HG03571 (cell line): Measurements from ENCODE around the gene KPNB1.

ENCODE experiments used
- ATAC-seq: cut with Tn5 transposase; IDR thresholded peaks from one replicate; pipeline ENCODE4 v1.9.1; 2021; ENCODE audit not compliant: unreplicated experiment

The KPNB1 gene

DNA sequence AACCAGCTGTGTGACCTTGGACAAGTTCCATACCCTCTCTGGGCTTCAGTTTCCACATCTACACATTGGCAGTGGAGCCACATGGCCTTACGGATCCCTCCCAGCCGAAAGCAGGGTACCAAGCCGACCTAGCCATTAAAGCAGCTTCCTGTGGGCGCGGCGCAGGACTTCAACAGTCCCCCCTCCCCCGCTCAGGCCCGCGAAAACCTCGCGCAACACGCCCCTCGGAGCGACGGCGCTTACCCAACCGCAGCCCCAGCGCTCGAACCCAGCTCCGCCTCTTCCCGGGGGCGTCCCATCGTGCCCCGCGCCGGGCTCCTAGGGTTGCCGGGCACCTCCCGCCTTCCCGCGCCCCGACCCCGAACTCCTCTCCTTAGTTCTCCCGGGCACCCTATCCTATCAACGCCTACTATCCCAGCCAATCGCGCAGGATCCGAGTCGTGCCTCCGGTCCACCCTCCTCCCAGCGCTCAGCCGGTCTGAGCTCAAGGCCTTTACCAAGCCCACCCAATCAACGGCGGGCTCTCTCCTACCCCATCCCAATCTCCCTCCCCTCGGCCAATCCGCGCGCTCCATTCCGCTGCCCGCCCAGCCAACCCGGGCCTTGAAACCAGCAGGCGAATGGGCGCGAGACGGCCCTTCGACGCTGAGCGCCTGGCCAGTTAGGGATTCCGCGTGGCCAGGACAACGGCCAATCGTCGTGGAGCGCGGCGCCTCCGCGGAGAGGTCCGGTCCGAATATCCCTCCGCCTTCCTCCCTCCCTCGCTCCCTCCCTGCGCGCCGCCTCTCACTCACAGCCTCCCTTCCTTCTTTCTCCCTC, at the start of gene KPNB1:
Gene KPNB1 (plus strand): TSS at position 767 of the 819 bp plus-strand sequence. CDS start 326 bp downstream, outside the sequence.
- ATAC-seq: peak; percentile 82

DNA sequence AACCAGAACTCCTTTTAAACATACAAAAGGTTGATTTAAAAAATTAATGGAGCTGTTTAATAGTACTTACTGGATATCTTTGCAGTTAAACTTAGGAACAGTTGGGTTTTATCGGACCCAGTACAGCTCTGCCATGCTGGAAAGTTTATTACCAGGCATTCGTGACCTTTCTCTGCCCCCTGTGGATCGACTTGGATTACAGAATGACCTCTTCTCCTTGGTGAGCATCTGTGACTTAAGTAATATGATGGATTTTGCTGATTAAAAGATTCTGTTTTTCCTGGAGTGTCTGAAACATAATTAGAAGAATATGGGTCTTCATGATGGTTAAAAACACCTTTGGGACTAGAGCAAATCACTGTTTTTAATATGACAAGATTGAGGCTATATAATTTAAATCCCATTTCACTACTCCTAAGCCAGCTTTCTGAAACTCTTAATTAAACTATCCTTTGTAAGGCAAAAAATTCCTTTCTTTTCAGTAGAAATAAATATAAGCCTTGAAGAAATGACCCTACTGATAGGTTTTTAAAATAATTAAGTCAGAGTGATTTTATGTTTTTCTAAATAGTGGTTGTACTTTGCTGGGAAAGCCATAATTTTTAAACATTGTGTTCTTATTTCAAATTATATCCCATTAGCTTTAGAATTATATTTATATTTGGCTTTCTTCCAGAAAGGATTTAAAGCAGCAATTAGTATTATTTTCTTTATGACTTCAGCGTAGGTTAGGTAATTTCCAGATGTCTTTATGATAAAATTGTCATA, 45.7 kb upstream of the KPNB1 start:
- ATAC-seq: no peak

DNA sequence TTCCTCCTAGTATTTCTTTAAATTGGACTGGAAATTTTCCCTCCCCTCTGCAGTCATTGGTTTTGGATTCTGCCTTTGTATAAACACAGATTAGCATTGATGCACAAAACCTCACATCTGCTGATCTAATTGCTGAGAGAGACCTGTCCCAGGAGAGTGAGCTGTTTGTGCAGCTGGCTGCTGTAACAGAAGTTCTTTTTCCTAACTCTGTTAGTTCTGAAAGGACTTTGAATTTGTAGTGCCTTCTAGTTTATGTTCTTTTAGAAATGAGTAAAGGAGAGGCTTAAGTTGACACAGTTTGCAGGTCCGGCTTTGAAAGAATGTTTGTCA, 45.2 kb upstream of the KPNB1 start:
- ATAC-seq: no peak

DNA sequence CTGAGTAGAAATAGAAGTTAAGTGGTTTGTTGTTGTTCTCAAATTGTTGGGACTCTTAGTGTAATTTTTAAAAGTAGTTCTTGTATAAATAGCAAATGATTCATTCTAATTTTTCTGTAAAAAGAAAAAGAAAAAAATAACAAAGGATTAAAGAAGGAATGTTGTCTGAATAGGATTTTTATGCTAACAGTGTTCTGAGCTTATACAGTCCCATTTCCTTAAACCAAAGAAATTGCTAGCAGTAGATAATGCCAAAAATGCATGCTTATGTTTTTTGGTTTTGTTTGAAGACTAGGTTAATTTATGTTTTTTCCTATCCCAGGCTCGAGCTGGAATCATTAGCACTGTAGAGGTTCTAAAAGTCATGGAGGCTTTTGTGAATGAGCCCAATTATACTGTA, 44.7 kb upstream of the KPNB1 start:
- no peak for ATAC-seq

DNA sequence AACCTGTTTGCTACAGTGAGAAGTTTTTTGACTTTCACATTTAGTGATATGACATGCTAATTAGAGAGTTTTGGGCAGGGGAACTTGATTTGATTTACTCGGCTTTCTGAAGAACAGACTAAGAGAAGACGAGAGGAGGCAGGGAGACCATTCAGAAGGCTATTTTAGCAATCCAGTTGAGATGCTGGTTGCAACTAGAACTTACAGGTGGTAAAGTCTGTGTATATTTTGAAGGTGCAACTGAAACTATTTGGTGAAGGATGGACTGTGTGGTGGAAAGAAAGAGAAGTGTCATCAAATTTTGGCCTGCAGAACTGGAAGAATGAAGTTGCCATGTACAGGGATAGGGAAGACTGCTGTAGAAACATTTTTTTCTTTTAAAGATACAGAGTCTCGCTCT, 42.2 kb upstream of the KPNB1 start:
- ATAC-seq: no peak

DNA sequence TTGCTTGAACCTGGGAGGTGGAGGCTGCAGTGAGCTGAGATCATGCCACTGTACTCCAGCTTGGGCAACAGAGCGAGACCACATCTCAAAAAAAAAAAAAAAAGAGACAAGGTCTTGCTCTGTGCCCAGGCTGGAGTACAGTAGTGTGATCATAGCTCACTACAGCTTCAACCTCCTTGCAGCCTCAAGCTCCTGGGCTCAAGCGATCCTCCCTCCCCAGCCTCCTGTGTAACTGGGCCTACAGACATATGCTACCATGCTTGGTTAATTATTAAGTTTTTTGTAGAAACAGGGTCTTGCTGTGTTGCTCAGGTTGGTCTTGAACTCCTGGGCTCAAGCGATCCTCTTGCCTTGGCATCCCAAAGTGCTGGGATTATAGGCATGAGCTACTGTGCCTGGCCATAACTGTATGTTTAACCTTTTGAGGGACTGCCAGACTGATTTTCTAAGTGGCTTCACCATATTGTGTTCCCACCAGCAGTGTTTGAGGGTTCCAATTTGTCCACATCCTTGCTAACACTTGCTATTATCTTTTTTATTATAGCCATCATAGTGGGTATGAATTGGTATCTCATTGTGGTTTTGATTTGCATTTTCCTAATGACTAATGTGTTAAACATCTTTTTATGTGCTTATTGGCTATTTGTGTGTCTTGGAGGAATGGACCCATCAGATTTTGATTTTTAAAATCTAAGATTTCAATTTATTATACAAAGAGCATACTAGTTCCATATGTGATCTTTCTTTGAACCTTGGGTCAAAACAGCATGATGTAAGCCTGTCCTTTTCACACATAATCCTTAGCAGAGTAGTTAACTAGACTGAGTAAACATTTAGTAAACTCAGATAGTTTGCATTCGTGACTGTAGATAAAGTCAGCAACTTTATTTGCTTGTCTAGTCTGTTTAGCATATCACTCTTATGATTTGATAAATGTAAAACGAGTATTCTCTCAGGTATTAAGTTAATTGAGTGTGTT, 38.1 kb upstream of the KPNB1 start:
- ATAC-seq: no peak

DNA sequence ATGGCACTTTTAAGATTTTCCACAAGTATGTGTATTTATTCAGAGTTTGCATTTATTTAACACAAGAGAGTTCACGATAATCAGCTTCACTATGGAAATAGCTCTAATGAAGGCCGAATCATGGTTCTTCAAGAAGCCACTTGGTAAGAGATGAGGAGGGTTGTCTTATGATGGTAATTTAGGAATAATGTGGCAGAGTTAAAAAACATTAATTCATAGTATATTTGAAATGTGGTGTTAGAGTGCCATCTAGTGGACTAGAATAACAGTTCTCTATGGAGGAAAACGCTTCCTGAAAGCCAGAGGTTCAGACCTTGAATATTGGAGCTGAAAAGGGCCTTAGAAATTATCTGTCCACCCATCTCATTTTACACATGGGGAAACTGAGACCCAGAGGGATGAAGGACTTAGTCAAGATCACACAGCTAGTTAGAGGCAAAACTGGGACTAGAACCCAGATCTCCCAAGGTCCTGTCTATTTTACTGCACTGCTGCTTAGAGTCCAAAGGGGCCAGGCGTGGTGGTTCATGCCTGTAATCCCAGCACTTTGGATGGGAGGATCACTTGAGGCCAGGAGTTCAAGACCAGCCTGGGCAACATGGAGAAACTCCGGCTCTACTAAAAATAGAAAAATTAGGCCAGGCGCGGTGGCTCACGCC, 33.8 kb upstream of the KPNB1 start:
- ATAC-seq: no peak

DNA sequence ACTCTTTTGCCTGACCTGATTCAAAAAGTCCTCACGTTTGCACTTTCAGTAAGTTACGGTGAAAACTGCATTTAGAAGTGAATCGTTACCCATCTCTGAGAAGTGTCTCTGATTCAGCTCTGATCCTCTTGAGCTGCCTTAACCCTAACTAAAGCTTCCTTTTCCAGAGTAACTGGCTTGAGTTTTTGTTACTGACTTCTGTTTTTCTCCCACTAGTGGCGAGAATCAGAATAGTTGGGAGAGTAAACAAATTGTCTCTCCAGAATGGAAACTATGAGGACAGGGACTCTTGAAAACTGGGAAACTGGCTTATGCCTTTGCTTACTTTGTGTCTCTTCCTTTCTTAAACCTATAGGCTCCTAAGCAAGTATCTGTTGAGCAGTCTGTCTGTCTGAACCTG, 31.3 kb upstream of the KPNB1 start:
- ATAC-seq: no peak

DNA sequence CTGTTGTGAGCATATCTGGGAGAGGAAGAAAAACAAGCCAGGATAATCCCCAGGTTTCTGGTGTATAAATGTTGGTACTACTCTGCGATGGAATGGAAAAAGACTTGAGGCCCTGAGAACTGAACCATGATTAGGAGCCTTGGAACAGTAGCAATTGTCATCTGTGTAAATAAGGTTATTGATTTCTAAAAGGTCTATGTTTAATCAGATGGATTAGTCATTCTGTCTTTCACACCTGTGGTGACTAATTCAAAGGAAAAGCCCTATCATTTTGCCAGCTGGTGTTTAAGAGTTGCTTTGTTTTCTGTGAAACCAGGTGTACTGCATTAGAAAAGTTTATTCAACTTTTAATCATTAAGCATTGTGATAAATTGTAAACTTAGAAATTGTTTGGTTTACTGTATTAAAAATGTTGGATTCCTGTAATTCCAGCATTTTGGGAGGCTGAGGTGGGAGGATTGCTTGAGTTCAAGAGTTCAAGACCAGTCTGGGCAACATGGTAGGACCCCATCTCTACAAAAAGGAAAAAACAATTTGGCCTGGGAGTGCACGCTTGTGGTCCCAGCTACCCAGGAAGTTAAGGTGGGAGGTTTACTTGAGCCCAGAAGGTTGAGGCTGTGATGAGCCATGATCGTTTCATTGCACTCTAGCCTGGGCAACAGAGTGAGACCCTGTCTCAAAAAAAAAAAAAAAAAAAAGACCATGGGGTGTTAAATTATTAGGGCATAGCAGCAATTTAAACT, 29.0 kb upstream of the KPNB1 start:
- ATAC-seq: no peak

DNA sequence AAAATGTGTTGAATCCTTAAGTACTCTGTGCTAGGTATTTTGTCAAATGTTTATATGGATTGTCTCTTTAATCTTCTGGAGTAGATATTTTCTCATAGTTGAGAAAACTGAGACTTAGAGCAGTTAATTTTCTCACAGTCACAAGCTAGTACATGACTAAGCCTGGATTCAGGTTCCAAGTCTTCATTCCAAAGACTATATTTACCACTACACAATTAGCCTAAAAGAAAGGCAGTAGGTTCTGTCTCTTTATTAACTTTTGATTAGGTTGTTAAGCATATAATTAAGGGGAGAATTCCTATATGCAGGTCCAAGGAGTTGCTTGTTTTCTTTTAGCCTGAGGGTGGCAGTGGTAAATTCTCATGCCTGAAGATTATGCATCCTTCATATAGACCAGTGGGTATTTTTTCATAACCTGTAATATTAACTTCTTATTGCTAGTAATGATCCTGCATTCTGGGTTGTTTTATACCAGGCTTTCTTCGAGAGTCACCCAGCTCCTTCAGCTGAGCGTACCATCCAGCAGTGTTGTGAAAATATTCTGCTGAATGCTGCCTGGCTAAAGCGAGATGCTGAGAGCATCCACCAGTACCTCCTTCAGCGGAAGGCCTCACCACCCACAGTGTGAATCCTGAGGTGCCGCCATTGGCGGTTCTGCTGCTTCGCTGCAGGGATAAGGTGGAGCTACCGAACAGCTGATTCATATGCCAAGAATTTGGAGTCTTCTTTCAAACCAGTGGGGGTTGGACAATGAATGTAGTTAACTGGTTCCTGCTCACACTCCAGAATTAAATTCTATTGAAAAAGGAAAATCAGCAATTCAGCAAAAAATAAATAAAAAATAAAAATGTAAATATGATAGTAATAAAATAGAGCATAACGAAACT, 28.2 kb upstream of the KPNB1 start:
- no peak for ATAC-seq

DNA sequence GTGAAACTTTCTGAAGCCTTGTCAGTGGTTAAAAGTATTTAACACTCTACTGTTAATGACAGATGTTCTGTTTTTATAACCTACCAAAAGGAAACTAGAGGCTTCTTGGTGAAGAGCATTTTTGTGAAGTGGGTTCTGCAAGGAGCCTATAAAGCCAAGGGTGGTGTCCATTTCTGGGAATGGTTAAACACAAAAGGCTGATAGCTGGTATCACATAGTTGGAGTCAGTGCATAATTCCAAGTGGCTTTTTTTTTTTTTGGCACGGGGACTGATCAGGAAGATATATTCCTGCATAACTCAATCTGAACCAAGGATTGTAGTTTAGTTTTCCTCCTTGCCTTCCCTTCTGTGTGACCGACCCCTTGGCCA, 27.6 kb upstream of the KPNB1 start:
- ATAC-seq: no peak

DNA sequence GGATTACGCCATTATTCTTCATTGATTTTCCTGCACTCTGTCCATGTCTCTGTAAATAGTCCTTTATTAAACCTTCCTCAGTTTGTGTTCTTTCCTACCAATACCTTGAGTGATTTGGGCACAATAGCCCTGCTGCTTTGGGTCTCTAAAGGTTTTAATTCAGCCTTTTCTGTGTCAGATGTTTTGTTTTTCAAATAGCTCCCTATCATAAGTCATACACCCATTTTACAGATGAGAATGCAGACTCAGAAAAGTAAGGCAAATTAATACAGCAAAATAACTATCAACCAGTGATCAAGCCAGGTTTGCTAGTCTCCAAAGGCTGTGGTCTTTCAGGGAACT, 25.0 kb upstream of the KPNB1 start:
- ATAC-seq: no peak

DNA sequence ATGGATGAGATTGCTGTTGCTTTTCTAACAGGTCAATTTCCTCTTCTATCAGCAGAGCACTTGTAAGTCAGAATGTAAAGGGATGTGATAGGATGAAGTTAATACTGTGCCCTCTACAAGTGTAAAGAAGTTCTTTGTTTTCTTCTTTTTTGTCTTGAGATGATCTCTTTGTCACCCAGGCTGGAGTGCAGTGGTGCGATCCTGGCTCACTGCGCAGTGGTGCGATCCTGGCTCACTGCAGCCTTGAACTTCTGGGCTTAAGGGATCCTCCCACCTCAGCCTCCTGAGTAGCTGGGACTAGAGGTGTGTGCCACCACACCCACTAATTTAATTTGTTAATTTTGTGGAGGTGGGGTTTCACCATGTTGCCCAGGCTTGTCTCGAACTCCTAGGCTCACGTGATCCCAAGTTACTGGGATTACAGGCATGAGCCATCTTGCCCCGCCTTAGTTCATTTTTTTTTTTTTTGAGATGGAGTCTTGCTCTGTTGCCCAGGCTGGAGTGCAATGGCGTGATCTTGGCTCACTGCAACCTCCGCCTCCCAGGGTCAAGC, 21.6 kb upstream of the KPNB1 start:
- ATAC-seq: no peak

DNA sequence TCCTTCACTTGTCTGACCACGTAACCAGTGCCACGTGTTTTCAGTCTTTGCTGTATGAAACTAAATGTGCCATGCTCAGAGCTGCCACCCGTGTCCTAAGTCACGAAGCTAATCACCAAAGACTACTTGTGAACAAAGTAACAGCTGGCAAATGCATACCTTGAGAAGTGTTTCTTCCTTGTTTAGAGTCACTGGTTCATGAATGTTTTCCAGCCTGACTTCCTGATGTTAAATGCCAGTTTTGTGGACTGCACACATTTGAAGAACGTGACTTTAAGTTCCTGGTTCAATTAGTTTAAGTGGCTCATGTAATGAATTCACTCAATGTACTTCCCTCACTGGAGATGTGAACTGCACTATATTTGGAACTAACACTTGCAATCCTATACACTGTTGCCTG, 19.9 kb upstream of the KPNB1 start:
- ATAC-seq: no peak

DNA sequence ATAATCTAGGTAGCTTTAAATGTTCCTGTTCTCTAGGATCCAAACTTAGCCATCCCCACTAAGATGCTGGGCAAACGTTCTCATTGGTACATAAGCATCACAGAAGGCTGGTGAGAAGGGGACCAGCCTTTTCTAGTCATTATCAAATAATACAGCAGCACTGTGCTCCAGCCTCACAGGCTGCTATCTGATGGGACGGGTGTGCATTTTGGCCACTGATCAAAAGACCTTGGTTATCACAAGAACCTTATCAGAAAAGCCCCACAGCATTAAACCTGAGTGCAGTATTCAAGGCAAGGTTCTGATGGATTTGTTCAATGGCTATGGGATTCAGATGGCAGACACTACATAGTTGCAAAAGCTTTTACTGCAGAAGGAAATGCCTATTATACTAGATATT, 19.1 kb upstream of the KPNB1 start:
- no peak for ATAC-seq

DNA sequence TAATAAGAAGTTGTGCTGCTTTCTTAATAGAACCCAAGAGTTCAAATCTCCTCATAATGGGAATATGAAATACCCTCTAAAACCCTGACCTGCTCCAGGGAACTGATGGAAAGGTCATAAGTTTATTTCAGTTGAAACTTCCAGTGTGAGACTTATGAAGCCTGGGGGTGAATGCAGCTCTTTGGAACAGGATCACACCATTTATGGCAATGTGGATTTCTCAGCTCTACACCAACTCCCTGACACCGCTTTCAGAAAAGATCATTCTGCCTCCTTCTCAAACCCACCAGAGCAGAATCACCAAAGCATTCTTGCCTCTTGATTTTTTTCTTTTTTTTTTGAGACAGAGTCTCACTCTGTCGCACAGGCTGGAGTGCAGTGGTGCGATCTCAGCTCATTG, 16.7 kb upstream of the KPNB1 start:
- ATAC-seq: no peak

DNA sequence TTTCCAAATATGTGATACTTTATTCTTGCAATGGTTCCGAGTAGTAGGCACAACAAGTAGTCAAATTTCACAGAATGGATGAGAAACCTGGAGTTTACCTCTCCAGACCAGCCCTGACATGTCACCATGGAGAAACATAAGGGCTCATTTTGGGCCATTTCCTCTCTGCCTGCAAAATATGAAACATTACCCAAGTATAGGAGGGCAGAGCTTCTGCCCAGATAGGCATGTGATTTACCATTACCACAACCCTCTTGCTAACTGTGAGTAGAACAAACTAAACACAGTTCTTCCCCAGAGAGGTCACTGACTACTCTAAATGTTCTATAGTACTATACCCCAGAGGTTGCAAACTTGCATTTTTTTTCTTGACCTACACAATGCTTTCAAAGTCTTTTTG, 15.7 kb upstream of the KPNB1 start:
- no peak for ATAC-seq

DNA sequence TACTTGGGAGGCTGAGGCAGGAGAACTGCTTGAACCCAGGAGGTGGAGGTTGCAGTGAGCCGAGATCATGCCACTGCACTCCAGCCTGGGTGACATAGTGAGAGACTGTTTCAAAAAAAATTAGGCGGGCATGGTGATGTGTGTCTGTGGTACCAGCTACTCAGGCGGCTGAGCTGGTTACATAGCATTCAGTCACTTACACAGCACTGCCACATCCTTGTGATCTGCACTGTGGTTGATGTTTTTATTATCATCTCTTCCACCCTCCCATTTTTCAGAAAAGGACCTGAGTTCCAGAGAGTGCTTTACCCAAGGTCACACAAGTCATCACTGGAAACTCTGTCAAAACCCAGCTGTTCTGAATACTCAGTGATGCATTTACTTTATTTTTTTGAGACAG, 14.8 kb upstream of the KPNB1 start:
- no peak for ATAC-seq

DNA sequence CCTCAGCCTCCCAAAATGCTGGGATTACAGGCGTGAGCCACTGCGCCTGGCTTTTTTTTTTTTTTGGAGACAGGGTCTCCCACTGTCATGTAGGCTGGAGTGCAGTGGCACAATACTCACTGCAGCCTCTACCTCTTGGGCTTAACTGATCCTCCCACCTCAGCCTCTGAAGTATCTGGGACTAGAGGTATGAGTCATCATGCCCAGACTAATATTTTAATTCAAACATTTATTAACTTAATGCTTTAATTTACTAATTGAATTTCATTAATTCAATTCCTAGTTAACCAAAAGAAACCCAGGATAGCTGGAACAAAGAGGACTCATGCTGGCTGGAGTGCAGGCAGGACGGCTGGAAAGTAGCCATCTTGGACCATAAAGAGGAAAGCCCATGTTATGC, 14.0 kb upstream of the KPNB1 start:
- no peak for ATAC-seq
